ENCODE data around the gene DNAJA4. TPM values are rescaled to one million over a fixed set of nuclear protein-coding genes. Genes with fewer than 3 reads are reported as not detected.
A peak's percentile ranks its signal among the peaks of the same experiment; 100 is the strongest.

The DNAJA4 gene
- total and polyA plus RNA-seq, 9 of the 15 experiments (the other 6 are each of a cell fraction or from before 2014, with no cell fraction given), result 0.11 to 1.0 (median 0.16) TPM; not detected in 4

GRCh38 chr15:78299101-78299930, 35.0 kb downstream of the DNAJA4 start, which contains the start of gene SKIC8 (continued):
- TF ChIP-seq NFIX (CRISPR knock-in tag; IDR thresholded peaks at IDR 0.05; ENCODE audit: low read depth), result no peak
- TF ChIP-seq ZKSCAN3 (CRISPR knock-in tag; IDR thresholded peaks at IDR 0.05), result no peak
- TF ChIP-seq NCOA6 (IDR thresholded peaks at IDR 0.05), result peak; percentile 72
- TF ChIP-seq GATAD2B (IDR thresholded peaks at IDR 0.05; ENCODE audit: borderline replicate concordance), result no peak
- 0 out of 2 replicates have a peak, but pooled peaks have one; percentile 8 for TF ChIP-seq NR4A1 (CRISPR knock-in tag; IDR thresholded peaks at IDR 0.05)
- TF ChIP-seq NR4A1 (tag; IDR thresholded peaks at IDR 0.05), result no peak
- no peak for TF ChIP-seq ARHGAP35 (IDR thresholded peaks at IDR 0.05; ENCODE audit: partially characterized antibody)
- TF ChIP-seq ZNF696 (CRISPR knock-in tag; conservative IDR thresholded peaks at IDR 0.05), result no peak
- no peak for TF ChIP-seq YBX1 (IDR thresholded peaks at IDR 0.05)
- TF ChIP-seq ZNF398 (CRISPR knock-in tag; IDR thresholded peaks at IDR 0.05), result no peak
- TF ChIP-seq SUPT5H (IDR thresholded peaks at IDR 0.05), result peak; percentile 90
- no peak for TF ChIP-seq HNRNPK (IDR thresholded peaks at IDR 0.05; ENCODE audit: low read depth, low read length, poor library complexity, severe bottlenecking)
- TF ChIP-seq FOXJ2 (tag; IDR thresholded peaks at IDR 0.05), result no peak
- TF ChIP-seq, protein P1, sequence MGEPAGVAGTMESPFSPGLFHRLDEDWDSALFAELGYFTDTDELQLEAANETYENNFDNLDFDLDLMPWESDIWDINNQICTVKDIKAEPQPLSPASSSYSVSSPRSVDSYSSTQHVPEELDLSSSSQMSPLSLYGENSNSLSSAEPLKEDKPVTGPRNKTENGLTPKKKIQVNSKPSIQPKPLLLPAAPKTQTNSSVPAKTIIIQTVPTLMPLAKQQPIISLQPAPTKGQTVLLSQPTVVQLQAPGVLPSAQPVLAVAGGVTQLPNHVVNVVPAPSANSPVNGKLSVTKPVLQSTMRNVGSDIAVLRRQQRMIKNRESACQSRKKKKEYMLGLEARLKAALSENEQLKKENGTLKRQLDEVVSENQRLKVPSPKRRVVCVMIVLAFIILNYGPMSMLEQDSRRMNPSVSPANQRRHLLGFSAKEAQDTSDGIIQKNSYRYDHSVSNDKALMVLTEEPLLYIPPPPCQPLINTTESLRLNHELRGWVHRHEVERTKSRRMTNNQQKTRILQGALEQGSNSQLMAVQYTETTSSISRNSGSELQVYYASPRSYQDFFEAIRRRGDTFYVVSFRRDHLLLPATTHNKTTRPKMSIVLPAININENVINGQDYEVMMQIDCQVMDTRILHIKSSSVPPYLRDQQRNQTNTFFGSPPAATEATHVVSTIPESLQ (CRISPR knock-in tag; IDR thresholded peaks at IDR 0.05), result no peak
- TF ChIP-seq RB1 (IDR thresholded peaks at IDR 0.05; ENCODE audit: low read depth), result peak; percentile 82; the same call in 1 of the 2 replicates
- peak; percentile 54; the same call in 1 of the 2 replicates for TF ChIP-seq CEBPG (CRISPR knock-in tag; IDR thresholded peaks at IDR 0.05)
- peak; percentile 77 to 81 for TF ChIP-seq CEBPG (tag; conservative IDR thresholded peaks at IDR 0.05 in 1 of 2, IDR thresholded peaks at IDR 0.05 in 1 of 2)
- TF ChIP-seq, protein P2, sequence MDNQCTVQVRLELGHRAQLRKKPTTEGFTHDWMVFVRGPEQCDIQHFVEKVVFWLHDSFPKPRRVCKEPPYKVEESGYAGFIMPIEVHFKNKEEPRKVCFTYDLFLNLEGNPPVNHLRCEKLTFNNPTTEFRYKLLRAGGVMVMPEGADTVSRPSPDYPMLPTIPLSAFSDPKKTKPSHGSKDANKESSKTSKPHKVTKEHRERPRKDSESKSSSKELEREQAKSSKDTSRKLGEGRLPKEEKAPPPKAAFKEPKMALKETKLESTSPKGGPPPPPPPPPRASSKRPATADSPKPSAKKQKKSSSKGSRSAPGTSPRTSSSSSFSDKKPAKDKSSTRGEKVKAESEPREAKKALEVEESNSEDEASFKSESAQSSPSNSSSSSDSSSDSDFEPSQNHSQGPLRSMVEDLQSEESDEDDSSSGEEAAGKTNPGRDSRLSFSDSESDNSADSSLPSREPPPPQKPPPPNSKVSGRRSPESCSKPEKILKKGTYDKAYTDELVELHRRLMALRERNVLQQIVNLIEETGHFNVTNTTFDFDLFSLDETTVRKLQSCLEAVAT (IDR thresholded peaks at IDR 0.05), result peak in 1 of 2 experiments; percentile 27; a peak in 2 of 4 replicates
- no peak for TF ChIP-seq SLC30A9 (CRISPR knock-in tag; IDR thresholded peaks at IDR 0.05)
- TF ChIP-seq ZNF347 (CRISPR knock-in tag; IDR thresholded peaks at IDR 0.05; ENCODE audit: low read depth), result no peak
- peak; percentile 79; the same call in 1 of the 2 replicates for TF ChIP-seq NFRKB (IDR thresholded peaks at IDR 0.05; ENCODE audit: low read depth)
- no peak for TF ChIP-seq ZKSCAN8 (CRISPR knock-in tag; IDR thresholded peaks at IDR 0.05)

Measured in K562 (cell line).